Measurements from ENCODE around the gene RPH3AL. TPM values are rescaled to one million over a fixed set of nuclear protein-coding genes. Genes with fewer than 3 reads are reported as not detected.

Gene RPH3AL
- total RNA-seq, 4 donors from 2014 or later: 9.9 to 44.7 (median 21.5) TPM

GRCh38 chr17:379531-380465 lies 27.2 kb upstream of the RPH3AL start:
- Histone ChIP-seq H3K27me3 (no peaks in the 10 kb centered on the region), H3K4me3 (no peak overlapping the region), H3K9me3 (no peaks in the 10 kb centered on the region), H3K27ac (no peak overlapping the region), H3K4me1 (peaks cover 0 to under 1% of the 10 kb centered on the region in 2 donors), H3K36me3 (no peaks in the 10 kb centered on the region)
- TF ChIP-seq POLR2A (IDR thresholded peaks at IDR 0.05) (no peak), CTCF (IDR thresholded peaks at IDR 0.05) (no peak)
- intact Hi-C loops (cut with DNase I; ENCODE audit: low total_unique reads): no loop called here
- DNase-seq: no peak

GRCh38 chr17:378068-378467 lies 25.5 kb upstream of the RPH3AL start:
- Histone ChIP-seq H3K27ac (no peak overlapping the region), H3K4me3 (no peak overlapping the region), H3K9me3 (no peaks in the 10 kb centered on the region), H3K4me1 (no peaks in the 10 kb centered on the region), H3K27me3 (no peaks in the 10 kb centered on the region), H3K36me3 (no peaks in the 10 kb centered on the region)
- intact Hi-C loops (cut with DNase I; ENCODE audit: low total_unique reads): no loop called here
- no peak for DNase-seq
- TF ChIP-seq CTCF (IDR thresholded peaks at IDR 0.05): no peak
- no peak for TF ChIP-seq POLR2A (IDR thresholded peaks at IDR 0.05)

GRCh38 chr17:376936-377863 lies 24.6 kb upstream of the RPH3AL start:
- Histone ChIP-seq H3K4me1 (no peaks in the 10 kb centered on the region), H3K36me3 (no peaks in the 10 kb centered on the region), H3K9me3 (no peaks in the 10 kb centered on the region), H3K27me3 (no peaks in the 10 kb centered on the region), H3K27ac (no peak overlapping the region), H3K4me3 (no peak overlapping the region)
- no peak for DNase-seq
- intact Hi-C loops (cut with DNase I; ENCODE audit: low total_unique reads): no loop called here
- TF ChIP-seq CTCF (IDR thresholded peaks at IDR 0.05) (no peak), POLR2A (IDR thresholded peaks at IDR 0.05) (no peak)

- Histone ChIP-seq H3K27me3 (no peaks in the 10 kb centered on the region), H3K27ac (no peak overlapping the region), H3K4me1 (no peaks in the 10 kb centered on the region), H3K36me3 (no peaks in the 10 kb centered on the region), H3K4me3 (no peak overlapping the region), H3K9me3 (no peaks in the 10 kb centered on the region)
- intact Hi-C loops (cut with DNase I; ENCODE audit: low total_unique reads): no loop called here
- no peak for TF ChIP-seq POLR2A (IDR thresholded peaks at IDR 0.05)
- no peak for TF ChIP-seq CTCF (IDR thresholded peaks at IDR 0.05)
- DNase-seq: no peak
Observed at GRCh38 chr17:373613-374230, 21.1 kb upstream of the RPH3AL start.
